Myocyte (in vitro differentiated cells): ENCODE measurements around the gene LRBA. TPM values are rescaled to one million over a fixed set of nuclear protein-coding genes. Genes with fewer than 3 reads are reported as not detected.

Source experiments
- DNase-seq: peaks from one replicate; pipeline ENCODE4 v3.0.0-alpha.2; 2012; ENCODE audit warnings: low read depth
- total RNA-seq: library from RNA; depleted of rRNA; stranded (reverse); fragments of >200 nt; gene quantifications from 2 replicates; pipeline ENCODE4 v1.2.3, GENCODE V29; 2014

The LRBA gene
- total RNA-seq, 1 donor from 2014 or later = 52.8 TPM

- no peak for DNase-seq
Observed at GRCh38 chr4:150252741-150253140, 762.3 kb downstream of the LRBA start.

- no peak for DNase-seq
Observed at GRCh38 chr4:150252306-150252705, 762.8 kb downstream of the LRBA start.

- DNase-seq = no peak
Observed at GRCh38 chr4:150251752-150252190, 763.3 kb downstream of the LRBA start.

GRCh38 chr4:150250998-150251651, 764.0 kb downstream of the LRBA start:
- DNase-seq = no peak

GRCh38 chr4:150250293-150250997, 764.6 kb downstream of the LRBA start:
- DNase-seq = no peak

GRCh38 chr4:150248181-150248580, 766.9 kb downstream of the LRBA start:
- DNase-seq = no peak

GRCh38 chr4:150247184-150247583, 767.9 kb downstream of the LRBA start:
- DNase-seq = no peak

GRCh38 chr4:150244600-150244999, 770.5 kb downstream of the LRBA start:
- peak; percentile 70 for DNase-seq

GRCh38 chr4:150243932-150244331, 771.2 kb downstream of the LRBA start:
- DNase-seq = no peak

- DNase-seq = peak; percentile 68
Observed at GRCh38 chr4:150242820-150243458, 772.1 kb downstream of the LRBA start.

- no peak for DNase-seq
Observed at GRCh38 chr4:150240011-150240410, 775.1 kb downstream of the LRBA start.

GRCh38 chr4:150238591-150238990, 776.5 kb downstream of the LRBA start:
- no peak for DNase-seq

- DNase-seq = peak; percentile 48
Observed at GRCh38 chr4:150237110-150237872, 777.8 kb downstream of the LRBA start.

- DNase-seq = no peak
Observed at GRCh38 chr4:150236626-150237025, 778.5 kb downstream of the LRBA start.

- DNase-seq = no peak
Observed at GRCh38 chr4:150235808-150236271, 779.2 kb downstream of the LRBA start.

GRCh38 chr4:150235317-150235716, 779.8 kb downstream of the LRBA start:
- no peak for DNase-seq

GRCh38 chr4:150234246-150234645, 780.8 kb downstream of the LRBA start:
- DNase-seq = peak; percentile 47

GRCh38 chr4:150232029-150232428, 783.1 kb downstream of the LRBA start:
- DNase-seq = no peak

- no peak for DNase-seq
Observed at GRCh38 chr4:150231107-150231770, 783.8 kb downstream of the LRBA start.

GRCh38 chr4:150230561-150230960, 784.5 kb downstream of the LRBA start:
- DNase-seq = no peak

- no peak for DNase-seq
Observed at GRCh38 chr4:150229520-150229919, 785.6 kb downstream of the LRBA start.
